ENCODE results near the gene ESPL1.

Gene ESPL1

DNA sequence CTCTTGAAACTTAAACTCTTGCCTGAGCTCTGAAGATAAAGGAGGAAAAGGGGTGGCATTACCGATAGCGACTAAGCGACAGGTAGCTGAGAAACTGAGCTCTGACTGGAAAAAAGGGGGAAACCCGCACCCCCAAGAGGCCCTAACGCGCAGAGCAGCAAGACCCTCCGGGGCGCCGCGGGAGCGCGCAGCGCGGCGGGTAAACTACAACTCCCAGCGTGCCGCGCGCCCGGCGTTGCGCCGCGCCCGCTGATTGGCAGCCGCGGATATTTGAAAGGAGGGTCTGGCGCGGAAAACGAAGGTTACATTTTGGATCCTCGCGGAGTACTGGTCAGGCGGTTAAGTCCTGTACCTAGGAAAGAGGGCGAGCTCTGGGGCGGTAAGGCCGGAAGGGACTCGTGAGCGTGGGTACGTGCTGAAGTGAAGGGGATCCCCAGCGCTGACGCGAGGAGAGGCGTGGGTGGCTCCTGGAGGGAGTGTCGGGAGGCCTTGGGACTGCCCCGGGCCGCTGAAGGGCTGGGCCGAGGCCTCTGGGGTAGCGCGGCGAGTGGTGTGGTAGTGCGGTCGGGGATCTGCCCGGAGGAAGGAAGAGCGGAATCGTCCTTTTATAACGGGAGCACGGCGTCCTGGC is at the start of gene ESPL1:
ESPL1 (plus strand) TSS at position 301 of the 631 bp plus-strand sequence. CDS start 468 bp downstream, outside the sequence.
- DNase-seq = peak; percentile 81

DNA sequence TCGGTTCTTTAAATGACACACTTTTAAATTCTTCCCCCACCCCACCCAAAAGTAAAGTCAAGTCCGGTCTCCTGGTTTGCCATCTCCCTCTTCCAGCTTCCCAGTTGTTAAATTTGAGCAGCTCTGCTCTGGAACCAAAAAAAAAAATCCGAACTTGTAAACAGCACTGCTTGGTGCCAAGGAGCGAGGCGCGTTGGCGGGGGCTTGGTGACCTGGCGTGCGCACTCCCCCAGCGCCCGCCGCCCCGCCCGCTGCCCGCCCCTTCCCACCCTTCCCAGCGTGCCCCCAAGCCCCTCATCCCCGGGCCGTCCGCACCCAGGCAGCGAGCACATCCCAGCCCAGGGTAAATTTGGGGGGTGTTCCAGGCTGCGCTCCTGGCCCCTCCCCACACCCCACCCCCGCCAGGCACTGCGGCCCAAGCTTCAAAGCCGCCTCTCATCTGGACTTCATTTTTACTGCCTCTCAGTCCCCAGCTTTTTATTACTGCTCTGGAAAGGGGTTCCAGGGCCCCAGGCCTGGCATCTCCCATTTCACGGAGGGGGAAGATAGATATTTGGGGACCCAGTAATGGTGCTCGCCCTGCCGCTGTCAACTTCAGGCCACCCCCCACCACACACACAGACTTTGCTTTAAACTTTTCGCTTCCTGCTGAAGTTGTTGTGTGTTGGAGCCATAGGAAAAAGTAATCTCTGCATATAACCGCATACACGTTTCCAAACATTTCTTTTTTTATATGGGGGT is 49.4 kb upstream of the ESPL1 start:
- DNase-seq = no peak

DNA sequence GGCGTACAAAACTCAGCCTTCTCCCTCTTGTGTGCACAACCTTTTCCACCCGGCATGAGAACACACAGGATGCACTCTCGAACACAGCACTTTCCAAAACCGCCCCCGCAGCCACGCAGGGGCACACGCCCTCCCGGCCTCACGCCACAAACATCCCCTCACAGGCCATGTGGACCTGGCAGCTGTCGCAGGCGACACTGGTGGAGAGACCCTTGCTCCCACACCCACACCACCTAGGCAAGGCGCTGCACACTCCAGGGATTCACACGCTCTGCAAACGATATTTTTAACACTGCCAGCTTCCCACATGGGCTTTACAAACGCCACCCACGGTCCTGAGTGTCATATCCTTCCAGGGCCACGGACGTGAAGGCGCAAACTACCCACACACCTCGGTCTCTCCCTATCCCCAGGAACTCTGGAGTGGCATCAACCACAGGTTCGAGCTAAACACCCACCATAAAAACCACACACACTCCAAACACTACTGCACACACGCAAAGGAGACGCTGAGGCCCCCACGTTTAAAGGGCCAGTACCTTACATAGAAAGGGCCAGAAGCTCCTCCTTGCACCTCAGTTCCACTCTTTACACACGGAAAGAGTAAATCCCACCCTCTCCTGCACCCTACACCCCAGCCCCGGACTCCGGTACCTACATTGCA is 48.7 kb upstream of the ESPL1 start:
- peak; percentile 45 for DNase-seq

DNA sequence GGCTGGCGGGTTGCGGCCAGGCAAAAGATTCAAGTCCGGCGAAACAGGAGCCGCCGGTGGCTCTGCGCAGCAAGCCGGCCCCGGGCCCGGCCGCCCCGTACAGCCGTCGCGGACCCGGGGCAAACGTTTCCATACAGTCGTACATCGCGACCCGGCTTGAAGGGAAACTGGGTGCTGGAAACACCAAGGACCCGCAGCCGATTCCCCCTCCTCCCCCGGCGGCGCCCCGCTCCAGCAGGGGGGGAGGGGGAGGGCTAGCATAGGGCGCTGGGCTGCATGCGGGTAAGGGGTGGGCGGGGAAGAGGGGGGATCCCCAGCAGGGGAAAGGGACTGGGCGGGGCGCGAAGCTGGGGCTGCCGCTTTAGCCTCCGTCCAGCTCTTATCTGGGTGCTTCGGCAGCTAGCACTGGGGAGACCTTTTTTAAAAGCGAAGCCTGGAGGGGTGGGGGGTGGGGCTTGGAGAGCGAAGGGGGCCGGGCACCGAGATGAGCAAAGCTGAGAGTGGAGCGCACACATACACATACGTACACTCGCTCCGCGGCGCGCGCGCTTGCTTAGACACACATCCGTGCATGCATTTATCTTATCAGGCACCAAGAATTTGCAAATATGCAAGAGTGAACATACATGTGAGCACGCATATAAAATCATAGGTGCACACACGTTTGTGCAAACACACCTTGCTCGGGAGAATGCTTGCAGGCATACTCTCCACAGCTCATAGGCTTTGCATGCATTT is 48.0 kb upstream of the ESPL1 start:
- peak; percentile 88 for DNase-seq

DNA sequence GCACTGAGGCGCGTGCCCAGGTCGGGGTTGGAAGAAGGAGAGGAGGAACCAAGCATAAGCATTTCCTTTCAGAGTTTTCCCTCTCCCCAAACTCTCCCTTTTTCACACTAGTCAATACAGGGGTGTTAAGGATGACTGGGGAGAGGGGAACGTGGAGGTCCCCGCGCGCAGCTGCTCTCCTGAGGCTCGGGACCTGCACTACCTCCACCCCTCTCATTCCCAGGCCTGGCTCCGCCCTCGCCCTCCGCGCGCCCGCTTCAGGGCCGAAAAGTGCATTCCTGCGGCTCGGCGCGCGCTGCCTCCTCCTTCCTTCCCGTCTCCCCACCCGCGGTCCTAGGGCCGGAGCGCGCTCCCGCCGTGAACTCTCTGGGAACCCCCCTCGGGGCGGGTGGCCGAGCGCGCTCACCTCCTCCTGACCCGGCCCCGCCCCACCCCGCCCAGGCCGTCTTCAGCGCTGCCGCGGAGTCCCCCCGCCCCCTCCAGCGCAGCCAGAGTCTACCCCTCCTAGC is 47.4 kb upstream of the ESPL1 start:
- peak; percentile 96 for DNase-seq

DNA sequence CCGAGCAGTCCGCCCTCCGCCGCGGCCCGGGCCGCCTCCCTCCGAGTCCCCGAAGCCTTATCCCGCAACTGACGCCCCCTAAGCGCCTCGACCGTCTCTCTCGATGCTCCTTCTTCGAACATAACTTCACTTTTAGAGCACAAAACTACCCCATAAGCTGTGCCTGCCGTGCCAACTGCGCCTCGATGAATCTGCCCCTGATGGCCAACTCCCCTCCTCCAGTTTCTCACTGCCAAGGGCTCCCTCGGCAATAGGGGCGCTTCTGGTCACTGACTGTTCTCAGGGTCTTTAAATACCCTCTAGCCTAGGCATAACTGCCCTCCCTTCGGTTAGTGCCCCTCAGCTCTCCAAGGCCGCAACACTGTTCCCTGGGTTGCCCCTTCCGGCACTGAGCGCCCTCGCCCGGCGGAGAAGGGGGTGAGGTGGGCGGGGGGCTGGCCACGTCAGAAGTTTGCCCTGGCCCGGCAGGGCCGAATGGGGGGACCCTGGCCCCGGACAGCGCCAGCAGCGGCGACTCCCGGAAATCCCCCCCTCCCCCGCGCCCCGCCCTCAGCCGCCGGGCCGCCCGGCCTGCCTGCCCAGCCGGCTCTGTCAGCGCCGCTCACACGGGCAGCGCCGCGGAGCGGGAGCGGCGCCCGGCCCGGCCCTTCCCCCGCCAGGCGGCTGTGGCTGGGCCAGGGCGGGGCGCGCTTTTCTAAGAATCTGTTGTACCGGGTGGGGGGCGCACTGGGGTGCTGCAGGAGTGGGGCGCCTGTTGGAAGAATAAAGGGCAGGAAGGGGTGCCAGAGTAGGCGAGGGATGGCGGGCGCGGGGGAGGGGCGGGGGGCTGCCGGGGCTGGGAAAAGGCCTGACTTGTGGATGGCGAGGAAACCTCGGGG is 46.7 kb upstream of the ESPL1 start:
- peak; percentile 82 for DNase-seq

DNA sequence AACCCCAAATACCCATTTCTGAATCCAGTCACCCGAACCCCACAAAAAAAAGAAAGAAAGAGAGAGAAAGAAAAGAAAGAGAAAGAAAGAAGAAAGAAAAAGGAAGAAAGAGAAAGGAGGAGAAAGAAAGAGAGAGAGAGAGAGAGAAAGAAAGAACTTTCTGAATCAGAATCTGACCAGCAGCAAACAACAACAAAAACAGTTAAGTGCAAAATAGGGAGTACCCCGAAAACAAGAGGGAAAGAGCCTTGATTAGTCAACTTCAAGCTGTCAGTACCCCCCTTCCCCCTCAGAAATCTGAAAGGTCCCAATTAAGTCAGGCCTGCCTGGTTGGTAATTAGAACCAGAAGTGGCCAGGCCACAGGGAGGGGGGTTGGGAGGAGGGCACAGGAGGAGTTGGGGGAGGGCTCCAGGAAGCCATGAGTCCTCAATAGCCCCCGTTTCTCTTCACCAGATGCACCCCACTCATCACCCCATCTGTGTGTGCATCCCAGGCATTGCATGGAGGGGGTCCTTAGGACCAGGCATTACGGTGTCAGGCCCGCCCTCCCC is 45.9 kb upstream of the ESPL1 start:
- no peak for DNase-seq

DNA sequence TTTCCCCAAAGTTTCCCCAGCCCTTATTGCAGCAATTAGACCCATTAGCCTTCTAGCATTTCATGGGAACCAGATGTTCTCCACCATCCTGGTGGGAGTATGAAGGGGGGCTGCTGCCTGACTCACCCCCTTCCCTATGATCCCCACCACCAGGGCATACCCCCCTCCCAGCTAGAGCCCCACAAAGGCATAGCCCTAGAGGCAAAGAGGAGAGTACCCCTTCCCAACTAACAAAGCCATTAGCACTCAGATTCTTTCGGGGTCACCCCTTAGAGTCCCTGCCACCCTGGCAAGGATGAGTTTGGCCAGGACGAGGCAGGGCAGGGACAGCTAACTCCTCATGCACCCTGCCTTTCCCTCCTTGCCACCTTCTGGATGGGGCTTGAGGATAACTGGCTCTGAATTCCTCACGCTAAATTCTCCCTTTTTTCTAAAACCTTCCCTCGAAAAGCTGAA is 45.3 kb upstream of the ESPL1 start:
- no peak for DNase-seq

DNA sequence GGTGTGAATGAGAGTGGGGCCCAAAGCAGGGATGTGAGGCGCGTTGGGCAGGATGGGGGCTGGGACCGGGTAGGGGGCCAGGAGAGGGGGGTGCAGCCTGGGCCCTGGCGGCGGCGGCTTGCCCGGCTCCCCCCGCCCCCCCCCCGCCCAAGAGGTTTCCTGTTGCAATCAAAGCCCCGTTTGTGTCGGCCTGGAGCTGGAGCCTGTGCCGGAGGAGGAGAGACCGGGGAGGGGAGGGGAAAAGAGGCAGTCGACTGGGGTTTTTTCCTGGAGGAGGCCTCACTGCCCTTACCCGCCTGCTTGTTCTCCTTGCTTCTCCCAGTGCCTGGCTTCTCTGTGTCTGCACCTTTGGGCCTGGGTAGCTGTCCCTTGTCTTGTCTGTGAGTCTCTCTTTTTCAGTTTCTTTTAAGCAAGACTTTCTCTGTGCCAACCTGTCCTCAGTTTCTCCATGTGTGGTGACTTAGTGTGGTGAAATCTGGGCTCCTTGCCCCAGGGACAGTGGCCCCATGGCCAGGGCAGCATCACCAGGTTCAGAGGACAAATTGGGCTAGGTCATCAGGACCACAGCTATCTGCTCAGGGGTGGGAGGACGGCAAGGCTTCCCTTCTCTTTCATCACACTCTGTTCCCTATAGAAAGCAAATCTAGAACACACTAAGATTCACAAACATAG is 44.6 kb upstream of the ESPL1 start:
- no peak for DNase-seq

DNA sequence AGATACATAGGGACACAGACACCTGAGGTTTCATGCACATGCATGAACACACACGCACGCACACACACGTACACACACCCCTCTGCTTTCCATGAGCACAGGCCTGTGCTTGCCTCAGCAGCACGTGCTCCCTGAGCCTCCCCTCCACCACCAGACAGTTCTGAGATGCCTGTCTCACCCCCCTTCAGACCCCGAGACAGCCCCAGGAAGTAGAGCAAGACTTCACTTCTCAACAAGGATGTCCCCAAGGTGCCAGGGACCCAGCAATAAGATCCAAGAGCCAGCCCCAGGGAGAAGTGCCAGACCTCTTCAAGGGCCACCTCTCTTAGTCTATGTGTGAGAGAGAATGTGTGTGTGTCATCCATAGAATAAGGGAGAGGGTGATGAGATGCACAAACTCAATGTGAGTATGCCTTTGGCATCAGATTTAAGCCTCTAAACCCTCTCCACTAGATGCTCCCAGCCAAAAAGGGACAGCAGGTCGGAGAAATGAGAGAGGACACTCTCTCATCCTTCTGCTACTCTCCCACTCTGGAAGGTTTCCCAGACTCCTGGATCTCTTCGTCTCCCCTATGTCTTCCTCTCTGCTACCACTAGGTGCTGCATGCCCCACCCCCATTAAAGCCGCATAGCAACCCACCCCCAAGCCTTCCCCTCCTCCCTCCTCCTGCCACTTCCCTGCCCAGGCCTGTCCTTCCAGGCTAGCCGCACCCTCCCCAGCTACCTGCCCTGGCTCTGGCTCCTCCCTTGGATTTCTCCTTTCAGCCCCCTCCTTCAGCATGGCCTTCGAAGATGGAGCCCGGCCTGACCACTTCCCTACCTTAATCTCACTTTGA is 43.8 kb upstream of the ESPL1 start:
- peak; percentile 22 for DNase-seq

DNA sequence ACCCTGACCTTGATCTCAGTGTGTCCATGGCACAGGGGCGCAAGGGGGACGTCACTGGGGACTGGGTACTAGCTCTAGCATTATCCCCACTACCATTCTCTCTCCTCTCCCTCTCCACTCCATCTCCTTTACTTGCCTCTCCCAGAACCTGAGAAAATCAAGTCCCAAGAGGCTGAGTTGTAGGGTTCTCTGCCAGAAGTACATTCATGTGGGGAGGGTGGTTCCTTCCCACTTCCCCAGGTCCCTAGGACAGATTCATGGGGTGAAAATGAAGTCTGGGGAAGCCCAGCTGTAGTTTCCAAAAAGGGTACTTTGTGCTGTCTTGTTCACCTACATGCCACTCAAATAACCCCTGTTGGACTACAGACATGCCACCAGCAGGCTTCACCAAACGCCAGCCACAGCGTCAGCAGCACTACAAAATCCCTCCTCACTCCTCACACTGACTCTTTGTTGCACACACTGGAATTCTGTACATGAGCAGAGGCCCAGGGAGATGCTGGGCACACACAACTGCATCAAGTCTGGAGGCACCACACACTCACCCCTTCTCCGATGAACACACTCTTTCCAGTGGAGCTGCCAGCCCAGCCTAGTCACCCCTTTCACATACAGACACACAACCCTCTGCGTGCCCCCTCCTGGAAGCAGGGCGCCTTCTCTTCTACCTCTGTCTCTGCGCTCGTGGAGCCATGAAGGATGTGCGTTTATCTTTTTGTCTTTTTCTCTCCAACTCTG is 43.0 kb upstream of the ESPL1 start:
- DNase-seq = no peak

DNA sequence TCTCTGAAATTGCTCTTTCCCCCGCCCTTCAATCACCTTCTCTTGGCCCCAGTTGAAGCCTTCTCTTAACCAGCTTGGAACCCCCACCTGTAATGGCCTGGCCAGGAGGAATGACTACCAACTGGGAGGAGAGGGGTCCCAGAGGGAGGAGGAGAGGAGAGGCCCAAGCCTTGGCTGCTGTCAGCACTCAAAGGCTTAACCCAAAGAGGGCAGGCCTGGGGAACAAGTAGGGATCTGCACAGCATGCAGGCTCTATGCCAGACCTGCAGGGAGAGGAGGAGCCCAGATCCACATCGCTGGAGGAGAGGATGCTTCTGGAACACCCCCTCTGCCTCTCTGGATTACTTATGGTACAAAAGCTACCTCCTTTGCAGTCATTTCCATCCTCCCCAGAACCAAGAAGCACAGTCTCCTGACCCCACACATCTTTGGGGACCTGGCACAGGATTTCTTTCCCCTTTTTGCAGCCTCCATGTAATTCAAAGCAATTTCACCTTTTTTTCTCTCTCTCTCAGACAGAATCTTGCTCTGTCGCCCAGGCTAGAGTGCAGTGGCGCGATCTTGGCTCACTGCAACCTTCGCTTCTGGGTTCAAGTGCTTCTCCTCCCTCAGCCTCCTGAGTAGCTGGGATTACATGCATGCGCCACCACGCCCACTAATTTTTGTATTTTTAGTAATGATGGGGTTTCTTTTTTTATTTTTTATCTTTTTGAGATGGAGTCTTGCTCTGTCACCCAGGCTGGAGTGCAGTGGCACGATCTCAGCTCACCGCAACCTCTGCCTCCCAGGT is 42.3 kb upstream of the ESPL1 start:
- no peak for DNase-seq

DNA sequence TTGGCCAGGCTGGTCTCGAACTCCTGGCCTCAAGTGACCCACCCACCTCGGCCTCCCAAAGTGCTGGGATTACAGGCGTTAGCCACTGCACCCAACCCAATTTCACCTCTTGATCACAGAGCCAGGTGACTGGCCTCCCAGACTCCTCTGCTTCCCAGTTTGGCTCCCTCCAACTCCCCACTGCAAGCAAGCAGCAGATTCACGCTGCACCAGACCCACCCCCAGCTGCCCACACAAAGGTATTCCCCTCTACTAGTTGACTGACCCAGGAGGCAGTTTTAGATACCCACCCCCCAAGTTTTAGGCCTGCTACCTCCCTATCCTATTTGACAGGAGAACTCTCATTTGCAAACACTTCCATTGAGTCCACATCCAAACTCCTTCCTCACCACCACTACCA is 41.3 kb upstream of the ESPL1 start:
- no peak for DNase-seq

DNA sequence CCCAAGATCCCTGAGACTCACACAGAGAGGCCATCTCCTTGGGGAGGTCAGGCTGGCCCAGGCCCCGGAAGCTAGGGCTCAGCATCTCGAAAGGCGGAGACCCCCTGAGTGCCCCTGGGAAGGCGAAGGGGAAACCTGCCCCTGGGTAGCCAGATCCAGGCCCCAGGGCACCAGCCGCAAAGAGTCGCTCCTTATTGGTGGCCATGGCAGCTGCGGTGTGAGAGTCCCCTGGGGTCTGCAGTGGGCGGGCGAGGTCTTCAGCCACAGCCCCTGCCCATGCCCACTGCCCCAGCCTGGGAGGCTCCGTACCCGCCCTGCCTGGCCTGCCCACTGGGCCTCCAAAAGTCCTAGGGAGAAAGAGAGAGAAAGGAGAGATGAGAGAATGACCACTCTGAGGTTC is 40.8 kb upstream of the ESPL1 start:
- no peak for DNase-seq

DNA sequence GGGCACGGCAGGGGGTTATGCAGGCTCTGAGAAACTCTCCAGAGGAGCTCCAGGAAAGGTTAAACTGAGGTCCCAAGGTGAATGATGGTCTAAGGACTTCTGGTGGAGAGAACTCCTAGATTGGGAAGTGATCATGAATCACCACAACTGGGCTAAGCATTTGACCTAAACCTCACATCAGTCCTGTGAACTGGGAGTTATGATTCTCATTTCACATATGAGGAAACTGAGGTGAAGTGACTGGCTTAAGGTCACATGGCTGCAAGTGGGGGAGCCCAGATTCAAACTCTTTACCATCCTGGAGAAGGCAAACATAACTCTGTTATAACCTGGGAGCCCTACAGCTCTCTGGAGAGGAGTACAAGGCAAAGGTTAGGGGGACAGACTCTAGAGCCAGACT is 40.3 kb upstream of the ESPL1 start:
- DNase-seq = no peak

DNA sequence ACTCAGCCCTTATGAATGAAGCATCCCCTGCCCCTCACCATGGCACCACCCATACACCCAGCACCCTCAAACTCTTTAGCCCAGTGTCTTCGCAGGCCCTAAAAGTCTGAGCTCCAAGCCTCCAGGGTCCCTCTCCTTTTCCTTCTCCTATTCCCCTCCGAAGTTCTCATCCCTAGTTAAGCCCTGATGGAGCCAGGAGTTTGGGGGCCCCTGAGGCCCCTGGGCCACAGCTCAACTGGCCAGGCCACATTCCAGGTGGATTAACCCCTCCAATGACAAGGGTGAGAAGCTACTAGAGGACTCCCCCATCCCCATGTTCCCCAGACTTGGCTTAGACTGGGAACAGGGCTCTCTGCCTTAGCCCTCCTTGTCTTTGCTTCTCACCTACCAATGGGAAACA is 38.6 kb upstream of the ESPL1 start:
- no peak for DNase-seq

DNA sequence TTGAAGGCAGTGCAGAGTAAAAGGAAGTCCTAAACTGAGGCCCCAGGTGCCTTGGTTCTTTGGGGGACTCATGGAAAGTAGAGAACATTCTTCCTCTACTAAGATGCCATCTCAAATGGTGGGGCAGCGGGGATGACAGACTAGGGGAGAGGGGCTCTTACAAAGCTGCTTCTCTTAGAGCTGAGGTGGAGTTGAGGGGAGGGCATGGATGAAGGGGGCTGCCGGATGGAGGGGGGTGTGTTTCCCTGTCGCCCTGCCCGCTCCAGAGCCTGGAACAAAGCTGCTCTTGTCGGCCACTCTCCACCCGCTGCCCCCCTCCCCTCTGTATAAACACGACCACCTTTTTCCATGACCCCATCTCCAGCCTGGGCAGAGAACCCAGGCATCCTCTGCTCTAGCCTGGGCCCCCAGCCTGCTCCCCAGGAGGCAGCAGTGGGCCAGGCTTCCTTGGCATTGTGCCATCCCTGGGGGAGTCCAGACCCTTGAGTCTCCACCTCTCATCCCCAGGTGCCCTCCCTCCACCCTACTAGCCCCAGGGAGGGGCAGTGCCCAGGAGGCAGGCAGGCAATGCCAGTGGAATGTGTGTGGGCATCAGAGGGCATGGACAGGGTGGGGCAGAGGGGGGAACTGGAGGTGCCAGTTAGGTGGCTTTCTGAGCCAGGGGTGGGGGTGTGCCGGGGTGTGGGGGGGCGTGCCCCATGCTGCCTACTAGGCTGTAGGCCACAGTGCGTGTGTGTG is 37.8 kb upstream of the ESPL1 start:
- DNase-seq = no peak

DNA sequence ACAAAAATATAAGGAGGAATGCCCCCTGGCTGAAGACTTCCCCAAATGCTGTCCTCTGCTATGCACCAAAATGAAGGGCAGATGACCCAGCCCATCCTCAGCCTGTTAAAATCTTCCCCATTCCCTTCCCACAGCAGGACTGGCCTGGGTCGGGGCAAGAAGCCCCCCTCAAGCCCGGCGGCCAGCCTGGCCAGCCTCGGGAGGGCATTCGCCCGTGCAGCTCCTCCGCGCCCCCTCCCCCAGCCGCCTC is 36.5 kb upstream of the ESPL1 start:
- no peak for DNase-seq
